K562 (cell line): ENCODE results near the gene TBL1X. TPM values are rescaled to one million over a fixed set of nuclear protein-coding genes. Genes with fewer than 3 reads are reported as not detected.

Source experiments
- ATAC-seq: fragments of 200-7000 bp; cut with Tn5 transposase; 3 replicates; pipeline ENCODE4 v1.9.1; 2020; ENCODE audit warnings: moderate library complexity
- BruUV-seq: library from RNA; stranded (reverse); fragments of 400-500 nt; replicated peaks from 2 replicates; lab custom pipeline; 2021; lab: Mats Ljungman, UMichigan
- CTCF ChIA-PET: fragments of 300-600 bp; formaldehyde crosslinking; extraction: SDS; loops from one replicate; lab custom pipeline; 2021; ENCODE audit warnings: low intra/inter-chr PET ratio; lab: Yijun Ruan, JAX
- POLR2A ChIA-PET: fragments of 300-600, 350-650 bp; sonication (Branson Sonifier 250); formaldehyde crosslinking; extraction: SDS; loops from one replicate; lab custom pipeline; 2021; ENCODE audit warnings: antibody characterized with exemption, inconsistent platforms; lab: Yijun Ruan, JAX
- DNase-seq, 4 experiments: peaks; one replicate each; pipeline versions ENCODE4 v3.0.0 to v3.0.0-alpha.2; 2011 to 2018; ENCODE audit warnings: low spot score in 3 of 4, mixed read lengths in 3 of 4; ENCODE audit errors: extremely low read depth in 1 of 4
- FAIRE-seq: peaks from 2 replicates; lab custom pipeline; 2011; peaks lifted over from hg19 to GRCh38; lab: Jason Lieb, UNC
- H2AFZ ChIP-seq: 2 replicates; pipeline ENCODE4 v1.6.0; 2011; ENCODE audit warnings: low read depth, low read length, control low read depth, inconsistent platforms
- H3K27ac ChIP-seq: fragments of 200-600 bp; 3 replicates; pipeline ENCODE4 v1.8.0; 2011; ENCODE audit warnings: low read depth, mild to moderate bottlenecking, control low read depth, inconsistent platforms, low read length, moderate library complexity, mixed read lengths; ENCODE audit errors: extremely low read depth
- H3K27me3 ChIP-seq, 2 experiments: fragments of 300-600 bp in 1 of 2; 2 replicates in 1 of 2; 3 replicates in 1 of 2; pipeline versions ENCODE4 v1.6.0 to v1.8.0; 2011; ENCODE audit warnings: inconsistent platforms in 2 of 2, low read length in 2 of 2, mild to moderate bottlenecking in 1 of 2, mixed read lengths in 1 of 2, moderate library complexity in 1 of 2; ENCODE audit not compliant: control insufficient read depth in 2 of 2, insufficient read depth in 2 of 2
- H3K36me3 ChIP-seq: fragments of 300-600 bp; 3 replicates; pipeline ENCODE4 v1.8.0; 2011; ENCODE audit warnings: mild to moderate bottlenecking, low read length, inconsistent platforms; ENCODE audit not compliant: control insufficient read depth, insufficient read depth
- H3K4me1 ChIP-seq, 2 experiments: fragments of 200-600 bp in 1 of 2; replicated peaks in 1 of 2; 2 replicates in 1 of 2; 3 replicates in 1 of 2; pipeline versions ENCODE4 v1.5.1 to v1.8.0; 2011; ENCODE audit warnings: inconsistent platforms in 2 of 2, low read length in 2 of 2, mild to moderate bottlenecking in 1 of 2, mixed read lengths in 1 of 2, moderate library complexity in 1 of 2; ENCODE audit not compliant: control insufficient read depth in 2 of 2, insufficient read depth in 2 of 2
- H3K4me2 ChIP-seq: 2 replicates; pipeline ENCODE4 v1.6.1; 2011; ENCODE audit warnings: low read length, control low read depth, inconsistent platforms, mixed read lengths; ENCODE audit not compliant: insufficient read depth
- H3K4me3 ChIP-seq: fragments of 200-600 bp; sonication (generic), shearing (Covaris generic); 2 replicates; pipeline ENCODE4 v1.5.1; 2016; ENCODE audit warnings: control low read depth, inconsistent platforms
- H3K79me2 ChIP-seq: fragments of 200-600 bp; 3 replicates; pipeline ENCODE4 v1.8.0; 2011; ENCODE audit warnings: low read length, inconsistent platforms; ENCODE audit not compliant: control insufficient read depth, insufficient read depth
- H3K9ac ChIP-seq, 2 experiments: 2 replicates each; pipeline versions ENCODE4 v1.6.0 to v1.6.1; 2011; ENCODE audit warnings: low read depth in 2 of 2, low read length in 2 of 2, control low read depth in 1 of 2, inconsistent platforms in 1 of 2, mild to moderate bottlenecking in 1 of 2, mixed read lengths in 1 of 2; ENCODE audit not compliant: insufficient read depth in 1 of 2
- H3K9me1 ChIP-seq: one replicate; pipeline ENCODE4 v1.6.0; 2011; ENCODE audit warnings: inconsistent platforms, mild to moderate bottlenecking, low read length, moderate library complexity; ENCODE audit not compliant: control insufficient read depth, insufficient read depth
- H3K9me3 ChIP-seq: replicated peaks from 2 replicates; pipeline ENCODE4 v1.5.1; 2011; ENCODE audit warnings: low read depth, low read length, inconsistent platforms; ENCODE audit not compliant: control insufficient read depth, insufficient read depth
- H4K20me1 ChIP-seq: replicated peaks from 2 replicates; pipeline ENCODE4 v1.6.1; 2011; ENCODE audit warnings: low read length, inconsistent platforms, mixed read lengths; ENCODE audit not compliant: control insufficient read depth, insufficient read depth
- CBFB ChIP-seq: sonication (generic); formaldehyde crosslinking; IDR thresholded peaks from 2 replicates; pipeline ENCODE4 v1.4.0; 2020; ENCODE audit warnings: mild to moderate bottlenecking, missing genetic modification reagents
- CREM ChIP-seq: IDR thresholded peaks from 2 replicates; pipeline ENCODE4 v1.6.1; 2014; ENCODE audit warnings: antibody characterized with exemption, low read depth
- GATAD2A ChIP-seq: fragments of 450-650 bp; IDR thresholded peaks from 2 replicates; pipeline ENCODE4 v1.6.1; 2017
- HEY1 ChIP-seq: fragments of 250-450 bp; sonication (Bioruptor Pico); IDR thresholded peaks from 2 replicates; pipeline ENCODE4 v1.5.0; 2020; ENCODE audit warnings: mild to moderate bottlenecking, moderate library complexity, borderline replicate concordance
- KLF10 ChIP-seq: fragments of 250-450 bp; sonication (Bioruptor Pico); IDR thresholded peaks from 2 replicates; pipeline ENCODE4 v1.6.1; 2021; ENCODE audit warnings: matching md5 sums
- PTBP1 ChIP-seq: fragments of 200-400 bp; formaldehyde crosslinking; IDR thresholded peaks from 2 replicates; pipeline ENCODE4 v1.6.1; 2017; ENCODE audit warnings: low read depth, low read length
- TCF7L2 ChIP-seq: fragments of 150-350 bp; IDR thresholded peaks from 2 replicates; pipeline ENCODE4 v1.6.1; 2016; ENCODE audit warnings: low read depth, mild to moderate bottlenecking, low read length, moderate library complexity
- ZBTB17 ChIP-seq: fragments of 450-650 bp; formaldehyde crosslinking; IDR thresholded peaks from 2 replicates; pipeline ENCODE4 v1.4.0; 2020; ENCODE audit warnings: mild to moderate bottlenecking
- ZNF224 ChIP-seq: sonication (generic); formaldehyde crosslinking; IDR thresholded peaks from 2 replicates; pipeline ENCODE4 v1.8.0; 2022; ENCODE audit warnings: mild to moderate bottlenecking, missing genetic modification reagents
- ZNF76 ChIP-seq: fragments of 250-450 bp; sonication (Bioruptor Pico); IDR thresholded peaks from 2 replicates; pipeline ENCODE4 v1.4.0; 2020; ENCODE audit warnings: mild to moderate bottlenecking, moderate library complexity, borderline replicate concordance
- ZZZ3 ChIP-seq: fragments of 450-650 bp; IDR thresholded peaks from 2 replicates; pipeline ENCODE4 v1.6.1; 2016; ENCODE audit warnings: antibody characterized with exemption, mild to moderate bottlenecking, moderate library complexity
- WGBS: fragments of 100-300 bp; shearing (Covaris generic); methylation state at CpG from one replicate; pipeline ENCODE4 v1.1.6; 2016; ENCODE audit warnings: low coverage, mixed read lengths; ENCODE audit not compliant: insufficient coverage; ENCODE audit errors: missing lambda C conversion rate; 5-methylcytosine and 5-hydroxymethylcytosine counted together
- in situ Hi-C: fragments of 300-500 bp; cut with MboI; formaldehyde crosslinking; loops from 4 replicates; pipeline ENCODE4 v1.15.0; 2018; ENCODE audit warnings: inconsistent platforms, mixed read lengths
- intact Hi-C: fragments of 100-400 bp; cut with micrococcal nuclease; formaldehyde crosslinking; loops from 2 replicates; pipeline ENCODE4 v1.14.2; 2022
- polyA plus RNA-seq, 8 experiments: library from polyadenylated mRNA; depleted of rRNA in 4 of 8; stranded (reverse) in 5 of 8; unstranded in 3 of 8; fragments of >200 nt; fragmentation: Nextera tagmentation in 2 of 8; fragmentation: Illumina TruSeq in 1 of 8; extraction: Ambion mirVana in 2 of 8; extraction: Trizol in 1 of 8; gene quantifications; 2 replicates each; pipeline versions ENCODE4 v1.2.1 to v1.2.3, GENCODE V29; 2011 to 2014; ENCODE audit warnings: inconsistent platforms in 1 of 8, missing spikeins in 1 of 8
- total RNA-seq, 7 experiments: library from RNA; depleted of rRNA in 6 of 7; stranded (reverse); fragments of >200 nt in 6 of 7; fragmentation: Illumina TruSeq in 2 of 7; extraction: Trizol in 2 of 7; gene quantifications; 2 replicates each; pipeline versions ENCODE4 v1.2.1 to v1.2.3, GENCODE V29; 2011 to 2021; ENCODE audit warnings: low replicate concordance in 1 of 7
- TF ChIP-seq, protein P1 (sequence below), 2 experiments: fragments of 450-650 bp; conservative IDR thresholded peaks; 2 replicates each; pipeline ENCODE4 v1.6.1; 2017; ENCODE audit warnings: mild to moderate bottlenecking in 2 of 2, moderate library complexity in 2 of 2
- TF ChIP-seq, protein P2 (sequence below), 2 experiments: fragments of 450-650 bp in 1 of 2; sonication (generic) in 1 of 2; formaldehyde crosslinking in 1 of 2; IDR thresholded peaks in 1 of 2; conservative IDR thresholded peaks in 1 of 2; 2 replicates each; pipeline versions ENCODE4 v1.6.1 to v1.8.1; 2016 to 2023; ENCODE audit warnings: mild to moderate bottlenecking in 2 of 2, moderate library complexity in 2 of 2, inconsistent platforms in 1 of 2, missing genetic modification reagents in 1 of 2
- TF ChIP-seq, protein P3 (sequence below): fragments of 450-650 bp; IDR thresholded peaks from 2 replicates; pipeline ENCODE4 v1.6.1; 2017; ENCODE audit warnings: mild to moderate bottlenecking, moderate library complexity
- TF ChIP-seq, protein P4 (sequence below): fragments of 200-800 bp; sonication (Bioruptor generic); IDR thresholded peaks from 2 replicates; pipeline ENCODE4 v1.6.1; 2017; ENCODE audit warnings: missing genetic modification characterization, missing compliant biosample characterization
- TF ChIP-seq, protein P5 (sequence below): conservative IDR thresholded peaks from 2 replicates; pipeline ENCODE4 v1.6.1; 2011; ENCODE audit warnings: low read depth, mild to moderate bottlenecking, low read length; ENCODE audit not compliant: control insufficient read depth

The TBL1X gene
- total and polyA plus RNA-seq, 9 of the 15 experiments (the other 6 are each of a cell fraction or from before 2014, with no cell fraction given), result 6.0 to 49.6 (median 19.7) TPM

DNA sequence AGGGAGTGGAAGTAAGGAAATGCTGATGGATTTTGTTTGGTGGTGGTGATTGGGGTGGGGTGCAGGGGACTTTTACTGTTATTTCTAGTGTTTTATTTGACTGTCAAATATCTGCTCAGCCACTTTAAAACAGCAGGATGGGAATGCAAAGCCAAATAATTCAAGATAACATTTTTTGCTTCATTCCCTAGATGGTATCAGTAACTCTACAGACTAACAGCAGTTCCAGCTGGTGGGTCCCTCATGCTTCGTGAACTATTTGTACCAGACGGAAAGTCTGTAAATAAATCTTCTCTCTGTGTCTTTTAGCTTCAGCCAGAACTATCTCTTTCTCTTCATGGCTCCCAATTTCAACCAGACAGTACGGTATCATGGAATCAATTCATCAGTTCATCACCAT, 273.3 kb downstream of the TBL1X start (continued):
- TF ChIP-seq, protein P1, sequence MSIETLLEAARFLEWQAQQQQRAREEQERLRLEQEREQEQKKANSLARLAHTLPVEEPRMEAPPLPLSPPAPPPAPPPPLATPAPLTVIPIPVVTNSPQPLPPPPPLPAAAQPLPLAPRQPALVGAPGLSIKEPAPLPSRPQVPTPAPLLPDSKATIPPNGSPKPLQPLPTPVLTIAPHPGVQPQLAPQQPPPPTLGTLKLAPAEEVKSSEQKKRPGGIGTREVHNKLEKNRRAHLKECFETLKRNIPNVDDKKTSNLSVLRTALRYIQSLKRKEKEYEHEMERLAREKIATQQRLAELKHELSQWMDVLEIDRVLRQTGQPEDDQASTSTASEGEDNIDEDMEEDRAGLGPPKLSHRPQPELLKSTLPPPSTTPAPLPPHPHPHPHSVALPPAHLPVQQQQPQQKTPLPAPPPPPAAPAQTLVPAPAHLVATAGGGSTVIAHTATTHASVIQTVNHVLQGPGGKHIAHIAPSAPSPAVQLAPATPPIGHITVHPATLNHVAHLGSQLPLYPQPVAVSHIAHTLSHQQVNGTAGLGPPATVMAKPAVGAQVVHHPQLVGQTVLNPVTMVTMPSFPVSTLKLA (conservative IDR thresholded peaks at IDR 0.05), result no peak
- TF ChIP-seq ZNF76 (CRISPR knock-in tag), result no peak

DNA sequence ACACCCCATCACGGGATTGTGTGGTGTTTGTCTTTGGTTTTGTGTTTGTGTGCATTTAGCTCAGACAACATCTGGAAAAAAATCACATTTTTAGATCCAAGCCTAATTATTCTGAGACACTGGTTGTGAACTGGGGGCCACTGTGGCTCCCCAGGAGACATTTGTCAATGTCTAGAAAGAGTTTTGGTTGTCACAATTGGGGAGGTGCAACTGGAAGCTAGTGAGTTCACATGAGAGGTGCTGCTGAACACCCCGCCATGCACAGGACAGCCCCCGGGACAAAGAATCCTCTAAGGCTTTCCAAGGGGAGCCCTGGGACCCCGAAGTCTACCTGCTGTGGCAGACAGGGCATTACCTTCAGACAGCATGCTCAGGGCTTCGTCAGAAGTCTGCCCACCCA, 274.3 kb downstream of the TBL1X start:
- WGBS, result 0% methylated on average over 4 of the region's 5 CpGs
- H3K36me3 ChIP-seq, result no peaks in the 10 kb centered on the region
- H3K9me3 ChIP-seq, result no peaks in the 10 kb centered on the region
- DNase-seq, result no peak
- H3K9me1 ChIP-seq, result no peaks in the 10 kb centered on the region
- no peak overlapping the region for H3K4me2 ChIP-seq
- CTCF ChIA-PET, result no interaction called here
- H3K9ac ChIP-seq, result no peak overlapping the region
- no peak for ATAC-seq
- no peaks in the 10 kb centered on the region for H3K79me2 ChIP-seq
- intact Hi-C loops, result no loop called here
- no peak overlapping the region for H3K4me3 ChIP-seq
- FAIRE-seq, result no peak
- H3K27ac ChIP-seq, result no peak overlapping the region
- H4K20me1 ChIP-seq, result no peaks in the 10 kb centered on the region
- BruUV-seq, result no TSS peak
- no peak overlapping the region for H2AFZ ChIP-seq
- POLR2A ChIA-PET, result no interaction called here
- no peaks in the 10 kb centered on the region for H3K27me3 ChIP-seq
- H3K4me1 ChIP-seq, result no peaks in the 10 kb centered on the region
- in situ Hi-C loops, result no loop called here
- TF ChIP-seq, protein P2, sequence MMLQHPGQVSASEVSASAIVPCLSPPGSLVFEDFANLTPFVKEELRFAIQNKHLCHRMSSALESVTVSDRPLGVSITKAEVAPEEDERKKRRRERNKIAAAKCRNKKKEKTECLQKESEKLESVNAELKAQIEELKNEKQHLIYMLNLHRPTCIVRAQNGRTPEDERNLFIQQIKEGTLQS (IDR thresholded peaks at IDR 0.05), result no peak
- TF ChIP-seq, protein P2 (CRISPR knock-in tag; conservative IDR thresholded peaks at IDR 0.05), result no peak
- TF ChIP-seq, protein P3, sequence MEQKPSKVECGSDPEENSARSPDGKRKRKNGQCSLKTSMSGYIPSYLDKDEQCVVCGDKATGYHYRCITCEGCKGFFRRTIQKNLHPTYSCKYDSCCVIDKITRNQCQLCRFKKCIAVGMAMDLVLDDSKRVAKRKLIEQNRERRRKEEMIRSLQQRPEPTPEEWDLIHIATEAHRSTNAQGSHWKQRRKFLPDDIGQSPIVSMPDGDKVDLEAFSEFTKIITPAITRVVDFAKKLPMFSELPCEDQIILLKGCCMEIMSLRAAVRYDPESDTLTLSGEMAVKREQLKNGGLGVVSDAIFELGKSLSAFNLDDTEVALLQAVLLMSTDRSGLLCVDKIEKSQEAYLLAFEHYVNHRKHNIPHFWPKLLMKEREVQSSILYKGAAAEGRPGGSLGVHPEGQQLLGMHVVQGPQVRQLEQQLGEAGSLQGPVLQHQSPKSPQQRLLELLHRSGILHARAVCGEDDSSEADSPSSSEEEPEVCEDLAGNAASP, result no peak
- TF ChIP-seq HEY1 (no peak), ZNF224 (CRISPR knock-in tag) (no peak), KLF10 (CRISPR knock-in tag) (no peak), CBFB (CRISPR knock-in tag) (no peak), CREM (no peak), TCF7L2 (no peak), ZBTB17 (CRISPR knock-in tag) (no peak), PTBP1 (no peak), ZZZ3 (no peak), GATAD2A (no peak)
- TF ChIP-seq, protein P4, sequence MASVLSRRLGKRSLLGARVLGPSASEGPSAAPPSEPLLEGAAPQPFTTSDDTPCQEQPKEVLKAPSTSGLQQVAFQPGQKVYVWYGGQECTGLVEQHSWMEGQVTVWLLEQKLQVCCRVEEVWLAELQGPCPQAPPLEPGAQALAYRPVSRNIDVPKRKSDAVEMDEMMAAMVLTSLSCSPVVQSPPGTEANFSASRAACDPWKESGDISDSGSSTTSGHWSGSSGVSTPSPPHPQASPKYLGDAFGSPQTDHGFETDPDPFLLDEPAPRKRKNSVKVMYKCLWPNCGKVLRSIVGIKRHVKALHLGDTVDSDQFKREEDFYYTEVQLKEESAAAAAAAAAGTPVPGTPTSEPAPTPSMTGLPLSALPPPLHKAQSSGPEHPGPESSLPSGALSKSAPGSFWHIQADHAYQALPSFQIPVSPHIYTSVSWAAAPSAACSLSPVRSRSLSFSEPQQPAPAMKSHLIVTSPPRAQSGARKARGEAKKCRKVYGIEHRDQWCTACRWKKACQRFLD (CRISPR knock-in tag), result no peak
- TF ChIP-seq, protein P5, sequence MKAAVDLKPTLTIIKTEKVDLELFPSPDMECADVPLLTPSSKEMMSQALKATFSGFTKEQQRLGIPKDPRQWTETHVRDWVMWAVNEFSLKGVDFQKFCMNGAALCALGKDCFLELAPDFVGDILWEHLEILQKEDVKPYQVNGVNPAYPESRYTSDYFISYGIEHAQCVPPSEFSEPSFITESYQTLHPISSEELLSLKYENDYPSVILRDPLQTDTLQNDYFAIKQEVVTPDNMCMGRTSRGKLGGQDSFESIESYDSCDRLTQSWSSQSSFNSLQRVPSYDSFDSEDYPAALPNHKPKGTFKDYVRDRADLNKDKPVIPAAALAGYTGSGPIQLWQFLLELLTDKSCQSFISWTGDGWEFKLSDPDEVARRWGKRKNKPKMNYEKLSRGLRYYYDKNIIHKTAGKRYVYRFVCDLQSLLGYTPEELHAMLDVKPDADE, result no peak
